ENCODE results near the gene TGIF2. TPM values are rescaled to one million over a fixed set of nuclear protein-coding genes. Genes with fewer than 3 reads are reported as not detected.
A peak's percentile ranks its signal among the peaks of the same experiment; 100 is the strongest.

Gene TGIF2
- total and polyA plus RNA-seq, 2 of the 13 experiments (the other 11 are each of a cell fraction or from before 2014, with no cell fraction given), result 41.3 to 53.9 TPM

DNA sequence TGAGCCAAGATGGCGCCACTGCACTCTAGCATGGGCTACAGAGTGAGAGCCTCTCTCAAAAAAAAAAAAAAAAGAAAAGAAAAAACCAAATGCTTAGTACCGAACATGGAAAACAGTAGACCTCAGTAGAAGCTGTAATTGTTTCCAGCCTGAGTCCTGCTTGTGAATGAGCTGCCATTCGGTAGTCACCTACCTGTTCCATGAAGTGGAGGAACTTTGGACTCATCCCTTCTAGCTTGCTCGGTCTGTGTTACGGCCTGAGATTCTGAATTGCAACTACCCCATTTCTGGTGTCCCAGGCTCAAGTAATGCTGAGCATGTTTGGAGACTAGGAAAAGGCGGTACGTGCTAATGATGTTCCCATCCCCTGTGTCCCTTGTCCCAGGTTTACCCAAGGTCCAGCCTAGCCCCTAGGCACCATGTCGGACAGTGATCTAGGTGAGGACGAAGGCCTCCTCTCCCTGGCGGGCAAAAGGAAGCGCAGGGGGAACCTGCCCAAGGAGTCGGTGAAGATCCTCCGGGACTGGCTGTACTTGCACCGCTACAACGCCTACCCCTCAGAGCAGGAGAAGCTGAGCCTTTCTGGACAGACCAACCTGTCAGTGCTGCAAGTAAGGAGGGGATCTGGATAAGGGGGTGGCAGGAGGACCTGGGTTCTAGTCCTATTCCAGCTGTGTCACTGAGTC is 5.1 kb downstream of the TGIF2 start (continued):
- TF ChIP-seq, protein P1, sequence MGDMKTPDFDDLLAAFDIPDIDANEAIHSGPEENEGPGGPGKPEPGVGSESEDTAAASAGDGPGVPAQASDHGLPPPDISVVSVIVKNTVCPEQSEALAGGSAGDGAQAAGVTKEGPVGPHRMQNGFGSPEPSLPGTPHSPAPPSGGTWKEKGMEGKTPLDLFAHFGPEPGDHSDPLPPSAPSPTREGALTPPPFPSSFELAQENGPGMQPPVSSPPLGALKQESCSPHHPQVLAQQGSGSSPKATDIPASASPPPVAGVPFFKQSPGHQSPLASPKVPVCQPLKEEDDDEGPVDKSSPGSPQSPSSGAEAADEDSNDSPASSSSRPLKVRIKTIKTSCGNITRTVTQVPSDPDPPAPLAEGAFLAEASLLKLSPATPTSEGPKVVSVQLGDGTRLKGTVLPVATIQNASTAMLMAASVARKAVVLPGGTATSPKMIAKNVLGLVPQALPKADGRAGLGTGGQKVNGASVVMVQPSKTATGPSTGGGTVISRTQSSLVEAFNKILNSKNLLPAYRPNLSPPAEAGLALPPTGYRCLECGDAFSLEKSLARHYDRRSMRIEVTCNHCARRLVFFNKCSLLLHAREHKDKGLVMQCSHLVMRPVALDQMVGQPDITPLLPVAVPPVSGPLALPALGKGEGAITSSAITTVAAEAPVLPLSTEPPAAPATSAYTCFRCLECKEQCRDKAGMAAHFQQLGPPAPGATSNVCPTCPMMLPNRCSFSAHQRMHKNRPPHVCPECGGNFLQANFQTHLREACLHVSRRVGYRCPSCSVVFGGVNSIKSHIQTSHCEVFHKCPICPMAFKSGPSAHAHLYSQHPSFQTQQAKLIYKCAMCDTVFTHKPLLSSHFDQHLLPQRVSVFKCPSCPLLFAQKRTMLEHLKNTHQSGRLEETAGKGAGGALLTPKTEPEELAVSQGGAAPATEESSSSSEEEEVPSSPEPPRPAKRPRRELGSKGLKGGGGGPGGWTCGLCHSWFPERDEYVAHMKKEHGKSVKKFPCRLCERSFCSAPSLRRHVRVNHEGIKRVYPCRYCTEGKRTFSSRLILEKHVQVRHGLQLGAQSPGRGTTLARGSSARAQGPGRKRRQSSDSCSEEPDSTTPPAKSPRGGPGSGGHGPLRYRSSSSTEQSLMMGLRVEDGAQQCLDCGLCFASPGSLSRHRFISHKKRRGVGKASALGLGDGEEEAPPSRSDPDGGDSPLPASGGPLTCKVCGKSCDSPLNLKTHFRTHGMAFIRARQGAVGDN (CRISPR knock-in tag; IDR thresholded peaks at IDR 0.05), result 0 out of 2 replicates have a peak, but pooled peaks have one; percentile 32
- TF ChIP-seq TCF12 (IDR thresholded peaks at IDR 0.05) (no peak), TCF12 (CRISPR knock-in tag; IDR thresholded peaks at IDR 0.05) (no peak), NFIB (CRISPR knock-in tag; IDR thresholded peaks at IDR 0.05; ENCODE audit: borderline replicate concordance) (peak; percentile 69; the same call in 1 of the 2 replicates), ZNF501 (CRISPR knock-in tag; IDR thresholded peaks at IDR 0.05) (0 out of 2 replicates have a peak, but pooled peaks have one; percentile 50), ZNF572 (CRISPR knock-in tag; IDR thresholded peaks at IDR 0.05) (0 out of 2 replicates have a peak, but pooled peaks have one; percentile 61), NFIC (IDR thresholded peaks at IDR 0.05; ENCODE audit: low read length) (no peak)
- TF ChIP-seq, protein P2, sequence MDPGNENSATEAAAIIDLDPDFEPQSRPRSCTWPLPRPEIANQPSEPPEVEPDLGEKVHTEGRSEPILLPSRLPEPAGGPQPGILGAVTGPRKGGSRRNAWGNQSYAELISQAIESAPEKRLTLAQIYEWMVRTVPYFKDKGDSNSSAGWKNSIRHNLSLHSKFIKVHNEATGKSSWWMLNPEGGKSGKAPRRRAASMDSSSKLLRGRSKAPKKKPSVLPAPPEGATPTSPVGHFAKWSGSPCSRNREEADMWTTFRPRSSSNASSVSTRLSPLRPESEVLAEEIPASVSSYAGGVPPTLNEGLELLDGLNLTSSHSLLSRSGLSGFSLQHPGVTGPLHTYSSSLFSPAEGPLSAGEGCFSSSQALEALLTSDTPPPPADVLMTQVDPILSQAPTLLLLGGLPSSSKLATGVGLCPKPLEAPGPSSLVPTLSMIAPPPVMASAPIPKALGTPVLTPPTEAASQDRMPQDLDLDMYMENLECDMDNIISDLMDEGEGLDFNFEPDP (CRISPR knock-in tag; conservative IDR thresholded peaks at IDR 0.05), result 0 out of 2 replicates have a peak, but pooled peaks have one; percentile 81
- TF ChIP-seq, protein P3, sequence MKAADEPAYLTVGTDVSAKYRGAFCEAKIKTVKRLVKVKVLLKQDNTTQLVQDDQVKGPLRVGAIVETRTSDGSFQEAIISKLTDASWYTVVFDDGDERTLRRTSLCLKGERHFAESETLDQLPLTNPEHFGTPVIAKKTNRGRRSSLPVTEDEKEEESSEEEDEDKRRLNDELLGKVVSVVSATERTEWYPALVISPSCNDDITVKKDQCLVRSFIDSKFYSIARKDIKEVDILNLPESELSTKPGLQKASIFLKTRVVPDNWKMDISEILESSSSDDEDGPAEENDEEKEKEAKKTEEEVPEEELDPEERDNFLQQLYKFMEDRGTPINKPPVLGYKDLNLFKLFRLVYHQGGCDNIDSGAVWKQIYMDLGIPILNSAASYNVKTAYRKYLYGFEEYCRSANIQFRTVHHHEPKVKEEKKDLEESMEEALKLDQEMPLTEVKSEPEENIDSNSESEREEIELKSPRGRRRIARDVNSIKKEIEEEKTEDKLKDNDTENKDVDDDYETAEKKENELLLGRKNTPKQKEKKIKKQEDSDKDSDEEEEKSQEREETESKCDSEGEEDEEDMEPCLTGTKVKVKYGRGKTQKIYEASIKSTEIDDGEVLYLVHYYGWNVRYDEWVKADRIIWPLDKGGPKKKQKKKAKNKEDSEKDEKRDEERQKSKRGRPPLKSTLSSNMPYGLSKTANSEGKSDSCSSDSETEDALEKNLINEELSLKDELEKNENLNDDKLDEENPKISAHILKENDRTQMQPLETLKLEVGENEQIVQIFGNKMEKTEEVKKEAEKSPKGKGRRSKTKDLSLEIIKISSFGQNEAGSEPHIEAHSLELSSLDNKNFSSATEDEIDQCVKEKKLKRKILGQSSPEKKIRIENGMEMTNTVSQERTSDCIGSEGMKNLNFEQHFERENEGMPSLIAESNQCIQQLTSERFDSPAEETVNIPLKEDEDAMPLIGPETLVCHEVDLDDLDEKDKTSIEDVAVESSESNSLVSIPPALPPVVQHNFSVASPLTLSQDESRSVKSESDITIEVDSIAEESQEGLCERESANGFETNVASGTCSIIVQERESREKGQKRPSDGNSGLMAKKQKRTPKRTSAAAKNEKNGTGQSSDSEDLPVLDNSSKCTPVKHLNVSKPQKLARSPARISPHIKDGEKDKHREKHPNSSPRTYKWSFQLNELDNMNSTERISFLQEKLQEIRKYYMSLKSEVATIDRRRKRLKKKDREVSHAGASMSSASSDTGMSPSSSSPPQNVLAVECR (CRISPR knock-in tag; IDR thresholded peaks at IDR 0.05; ENCODE audit: borderline replicate concordance), result 0 out of 2 replicates have a peak, but pooled peaks have one; percentile 9
- TF ChIP-seq, protein P4, sequence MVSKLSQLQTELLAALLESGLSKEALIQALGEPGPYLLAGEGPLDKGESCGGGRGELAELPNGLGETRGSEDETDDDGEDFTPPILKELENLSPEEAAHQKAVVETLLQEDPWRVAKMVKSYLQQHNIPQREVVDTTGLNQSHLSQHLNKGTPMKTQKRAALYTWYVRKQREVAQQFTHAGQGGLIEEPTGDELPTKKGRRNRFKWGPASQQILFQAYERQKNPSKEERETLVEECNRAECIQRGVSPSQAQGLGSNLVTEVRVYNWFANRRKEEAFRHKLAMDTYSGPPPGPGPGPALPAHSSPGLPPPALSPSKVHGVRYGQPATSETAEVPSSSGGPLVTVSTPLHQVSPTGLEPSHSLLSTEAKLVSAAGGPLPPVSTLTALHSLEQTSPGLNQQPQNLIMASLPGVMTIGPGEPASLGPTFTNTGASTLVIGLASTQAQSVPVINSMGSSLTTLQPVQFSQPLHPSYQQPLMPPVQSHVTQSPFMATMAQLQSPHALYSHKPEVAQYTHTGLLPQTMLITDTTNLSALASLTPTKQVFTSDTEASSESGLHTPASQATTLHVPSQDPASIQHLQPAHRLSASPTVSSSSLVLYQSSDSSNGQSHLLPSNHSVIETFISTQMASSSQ (IDR thresholded peaks at IDR 0.05; ENCODE audit: low read depth), result no peak
- TF ChIP-seq, protein P4 (CRISPR knock-in tag; IDR thresholded peaks at IDR 0.05; ENCODE audit: borderline replicate concordance), result 0 out of 2 replicates have a peak, but pooled peaks have one; percentile 31
- TF ChIP-seq, protein P5, sequence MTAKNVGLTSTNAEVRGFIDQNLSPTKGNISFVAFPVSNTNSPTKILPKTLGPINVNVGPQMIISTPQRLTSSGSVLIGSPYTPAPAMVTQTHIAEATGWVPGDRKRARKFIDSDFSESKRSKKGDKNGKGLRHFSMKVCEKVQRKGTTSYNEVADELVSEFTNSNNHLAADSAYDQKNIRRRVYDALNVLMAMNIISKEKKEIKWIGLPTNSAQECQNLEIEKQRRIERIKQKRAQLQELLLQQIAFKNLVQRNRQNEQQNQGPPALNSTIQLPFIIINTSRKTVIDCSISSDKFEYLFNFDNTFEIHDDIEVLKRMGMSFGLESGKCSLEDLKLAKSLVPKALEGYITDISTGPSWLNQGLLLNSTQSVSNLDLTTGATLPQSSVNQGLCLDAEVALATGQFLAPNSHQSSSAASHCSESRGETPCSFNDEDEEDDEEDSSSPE (CRISPR knock-in tag; IDR thresholded peaks at IDR 0.05), result no peak
